Mesothelial cell of epicardium (in vitro differentiated cells): ENCODE results near the gene GZMM. TPM values are rescaled to one million over a fixed set of nuclear protein-coding genes. Genes with fewer than 3 reads are reported as not detected.

Source experiments
- DNase-seq, 2 experiments: peaks; one replicate each; pipeline ENCODE4 v3.0.0; 2021; ENCODE audit warnings: low spot score in 2 of 2; ENCODE audit not compliant: unreplicated experiment in 2 of 2
- H3K27ac Mint-ChIP-seq: 2 replicates; pipeline ENCODE4 v1.8.0; 2021; ENCODE audit warnings: mixed read lengths
- H3K27me3 Mint-ChIP-seq: 2 replicates; pipeline ENCODE4 v1.8.0; 2021; ENCODE audit warnings: low read depth, mixed read lengths
- H3K36me3 Mint-ChIP-seq: 2 replicates; pipeline ENCODE4 v1.8.0; 2021; ENCODE audit warnings: mixed read lengths
- H3K4me1 Mint-ChIP-seq: 2 replicates; pipeline ENCODE4 v1.8.0; 2021; ENCODE audit warnings: mixed read lengths
- H3K4me3 Mint-ChIP-seq: 2 replicates; pipeline ENCODE4 v1.8.0; 2021; ENCODE audit warnings: mild to moderate bottlenecking, moderate library complexity, mixed read lengths
- H3K9me3 Mint-ChIP-seq: 2 replicates; pipeline ENCODE4 v1.8.0; 2021; ENCODE audit warnings: mixed read lengths
- total RNA-seq: library from RNA; stranded (reverse); gene quantifications from 3 replicates; pipeline ENCODE4 v1.2.1, GENCODE V29; 2021
- TF ChIP-seq, protein P1 (sequence below): fragments of 200-600 bp; sonication (generic); IDR thresholded peaks from one replicate; pipeline ENCODE4 v1.5.0; 2021; ENCODE audit warnings: antibody characterized with exemption; ENCODE audit not compliant: unreplicated experiment

Gene GZMM
- total RNA-seq, 1 donor from 2014 or later: 0.40 TPM

DNA sequence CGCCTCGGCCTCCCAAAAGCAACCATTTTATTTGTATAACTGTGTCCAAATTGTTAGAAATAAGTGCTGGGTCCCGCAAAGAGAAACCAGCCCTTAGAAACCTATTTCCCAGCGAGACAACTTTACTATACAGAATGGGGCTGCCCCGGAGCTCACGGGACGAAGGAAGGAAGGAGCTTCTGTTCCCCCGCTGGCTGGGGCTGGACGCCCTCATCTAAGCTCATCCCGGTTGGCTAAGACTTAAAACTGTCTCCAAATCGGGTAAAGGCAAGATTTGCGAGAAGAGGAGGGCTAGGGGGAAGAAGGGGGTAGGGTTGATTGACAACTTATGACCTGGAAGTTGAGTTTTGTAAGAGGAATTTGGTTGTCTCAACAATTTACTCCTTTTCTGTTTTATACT is 16.3 kb downstream of the GZMM start:
- TF ChIP-seq, protein P1, sequence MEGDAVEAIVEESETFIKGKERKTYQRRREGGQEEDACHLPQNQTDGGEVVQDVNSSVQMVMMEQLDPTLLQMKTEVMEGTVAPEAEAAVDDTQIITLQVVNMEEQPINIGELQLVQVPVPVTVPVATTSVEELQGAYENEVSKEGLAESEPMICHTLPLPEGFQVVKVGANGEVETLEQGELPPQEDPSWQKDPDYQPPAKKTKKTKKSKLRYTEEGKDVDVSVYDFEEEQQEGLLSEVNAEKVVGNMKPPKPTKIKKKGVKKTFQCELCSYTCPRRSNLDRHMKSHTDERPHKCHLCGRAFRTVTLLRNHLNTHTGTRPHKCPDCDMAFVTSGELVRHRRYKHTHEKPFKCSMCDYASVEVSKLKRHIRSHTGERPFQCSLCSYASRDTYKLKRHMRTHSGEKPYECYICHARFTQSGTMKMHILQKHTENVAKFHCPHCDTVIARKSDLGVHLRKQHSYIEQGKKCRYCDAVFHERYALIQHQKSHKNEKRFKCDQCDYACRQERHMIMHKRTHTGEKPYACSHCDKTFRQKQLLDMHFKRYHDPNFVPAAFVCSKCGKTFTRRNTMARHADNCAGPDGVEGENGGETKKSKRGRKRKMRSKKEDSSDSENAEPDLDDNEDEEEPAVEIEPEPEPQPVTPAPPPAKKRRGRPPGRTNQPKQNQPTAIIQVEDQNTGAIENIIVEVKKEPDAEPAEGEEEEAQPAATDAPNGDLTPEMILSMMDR: no peak
- DNase-seq: no peak

DNA sequence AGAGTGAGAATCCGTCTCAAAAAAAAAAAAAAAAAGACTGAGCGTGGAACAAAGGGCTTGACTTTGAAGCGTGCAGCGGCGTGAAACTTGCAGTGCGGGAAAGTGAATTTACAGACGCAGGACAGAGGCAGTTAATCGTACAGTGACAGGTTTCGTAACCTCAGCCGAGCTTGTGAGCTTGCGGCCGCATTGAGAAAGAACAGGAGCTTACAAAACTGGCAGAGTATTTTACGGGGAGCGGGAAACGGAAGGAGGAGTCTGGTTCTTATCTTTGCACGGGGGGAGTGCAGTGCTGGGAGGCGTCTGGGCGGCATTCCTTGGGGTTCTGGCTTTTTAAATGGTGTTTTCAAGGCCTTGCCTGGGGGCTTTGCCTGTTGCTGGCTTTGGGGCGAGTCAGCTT is 22.6 kb downstream of the GZMM start:
- peaks cover 21% of the 10 kb centered on the region for H3K4me1 Mint-ChIP-seq
- H3K4me3 Mint-ChIP-seq: peak overlapping the region; percentile 50
- peak overlapping the region; percentile 97 for H3K27ac Mint-ChIP-seq

More for the DNA sequence above, 16.3 kb downstream of the GZMM start:
- Mint-ChIP-seq H3K9me3 (peaks cover 6% of the 10 kb centered on the region), H3K27me3 (no peaks in the 10 kb centered on the region), H3K36me3 (peaks cover 12% of the 10 kb centered on the region), H3K27ac (no peak overlapping the region), H3K4me1 (no peaks in the 10 kb centered on the region), H3K4me3 (no peak overlapping the region)

DNA sequence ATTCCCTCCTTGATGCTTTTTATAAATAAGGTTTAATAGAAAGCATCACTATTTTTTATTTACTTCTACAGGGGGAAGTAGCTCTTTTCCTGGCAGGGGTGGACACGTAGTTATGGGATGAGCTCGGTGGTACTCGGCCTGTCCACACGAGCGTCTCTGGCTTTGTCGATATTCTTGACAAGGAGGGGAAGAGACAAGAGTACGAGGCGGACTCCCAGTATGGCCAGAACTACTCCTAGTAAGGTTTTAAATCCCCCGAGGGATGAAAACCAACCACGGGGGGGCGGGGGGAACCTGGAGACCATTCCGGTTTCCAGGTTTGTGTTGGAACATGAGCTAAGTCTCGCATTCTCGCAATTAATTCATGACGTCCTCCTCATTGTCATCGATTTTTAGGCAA is 23.0 kb downstream of the GZMM start:
- peak overlapping the region; percentile 97 for H3K27ac Mint-ChIP-seq
- peaks cover 15% of the 10 kb centered on the region for H3K36me3 Mint-ChIP-seq
- peaks cover 24% of the 10 kb centered on the region for H3K4me1 Mint-ChIP-seq
- H3K27me3 Mint-ChIP-seq: no peaks in the 10 kb centered on the region
- H3K4me3 Mint-ChIP-seq: peak overlapping the region; percentile 50
- H3K9me3 Mint-ChIP-seq: peaks cover 10% of the 10 kb centered on the region
- TF ChIP-seq, protein P1: no peak
- DNase-seq: no peak

More for the DNA sequence above, 22.6 kb downstream of the GZMM start:
- H3K27me3 Mint-ChIP-seq: no peaks in the 10 kb centered on the region
- TF ChIP-seq, protein P1: no peak
- H3K9me3 Mint-ChIP-seq: peaks cover 10% of the 10 kb centered on the region
- DNase-seq: no peak
- H3K36me3 Mint-ChIP-seq: peaks cover 16% of the 10 kb centered on the region

DNA sequence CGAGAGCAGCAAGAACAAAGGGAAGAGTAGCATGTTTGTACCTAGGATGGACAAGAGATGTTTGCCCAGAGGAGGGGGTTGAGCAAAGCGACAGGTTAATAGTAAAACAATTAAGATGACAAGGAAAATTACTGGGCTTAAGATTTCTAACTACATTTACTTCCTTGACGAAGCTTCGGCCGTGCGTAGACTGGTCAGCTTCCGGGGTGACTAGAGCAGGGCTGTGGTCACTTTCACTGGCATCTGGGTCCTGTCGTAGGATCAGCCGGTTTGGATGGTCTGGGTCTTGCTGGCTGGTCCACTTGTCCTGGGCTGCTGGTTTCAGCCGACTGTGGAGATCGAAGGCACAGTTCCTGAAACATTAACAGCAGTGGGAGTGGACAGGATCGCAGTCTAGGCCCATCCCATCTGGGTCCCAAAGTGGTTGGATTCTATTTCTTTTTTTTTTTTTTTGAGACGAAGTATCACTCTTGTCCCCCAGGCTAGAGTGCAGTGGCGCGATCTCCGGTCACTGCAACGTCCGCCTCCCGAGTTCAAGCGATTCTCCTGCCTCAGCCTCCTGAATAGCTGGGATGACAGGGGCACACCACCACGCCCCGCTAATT is 23.5 kb downstream of the GZMM start:
- peak overlapping the region; percentile 50 for H3K4me3 Mint-ChIP-seq
- DNase-seq: no peak
- TF ChIP-seq, protein P1: no peak
- H3K9me3 Mint-ChIP-seq: peaks cover 5% of the 10 kb centered on the region
- peaks cover 10% of the 10 kb centered on the region for H3K36me3 Mint-ChIP-seq
- no peaks in the 10 kb centered on the region for H3K27me3 Mint-ChIP-seq
- peak overlapping the region; percentile 97 for H3K27ac Mint-ChIP-seq
- peaks cover 26% of the 10 kb centered on the region for H3K4me1 Mint-ChIP-seq

DNA sequence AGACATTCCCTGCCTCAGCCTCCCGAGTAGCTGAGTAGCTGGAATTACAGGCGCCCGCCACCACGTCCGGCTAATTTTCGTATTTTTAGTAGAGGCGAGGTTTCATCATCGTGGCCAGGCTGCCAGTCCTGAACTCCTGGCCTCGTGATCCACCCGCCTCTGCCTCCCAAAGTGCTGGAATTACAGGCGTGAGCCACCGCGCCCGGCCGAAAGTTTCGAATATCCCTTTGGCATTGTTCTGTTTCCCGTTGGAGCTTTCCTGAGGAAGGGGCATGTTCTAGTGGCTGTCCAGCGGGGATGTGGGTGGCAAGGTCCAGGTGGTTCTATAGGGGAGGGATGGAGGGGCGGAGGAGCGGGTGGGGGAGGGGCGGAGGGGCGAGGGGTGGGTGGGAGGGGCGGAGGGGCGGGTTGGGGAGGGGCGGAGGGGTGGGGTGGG is 26.4 kb downstream of the GZMM start:
- DNase-seq: no peak
- peaks cover 5% of the 10 kb centered on the region for H3K36me3 Mint-ChIP-seq

More for the DNA sequence above, 26.4 kb downstream of the GZMM start:
- H3K9me3 Mint-ChIP-seq: peaks cover 3% of the 10 kb centered on the region
- H3K4me3 Mint-ChIP-seq: peak overlapping the region; percentile 53
- H3K27me3 Mint-ChIP-seq: no peaks in the 10 kb centered on the region
- TF ChIP-seq, protein P1: no peak
- H3K27ac Mint-ChIP-seq: no peak overlapping the region
- peaks cover 41% of the 10 kb centered on the region for H3K4me1 Mint-ChIP-seq
